Lower lobe of right lung (tissue), 2 donors: ENCODE results near the gene CORIN. TPM values are rescaled to one million over a fixed set of nuclear protein-coding genes. Genes with fewer than 3 reads are reported as not detected.

Source experiments
- ATAC-seq, 2 donors: fragments of 200-7000 bp; cut with Tn5 transposase; one replicate each; pipeline ENCODE4 v1.9.1; 2020 to 2022; ENCODE audit warnings: mild to moderate bottlenecking in 2 of 2, moderate library complexity in 2 of 2
- DNase-seq: peaks from one replicate; pipeline ENCODE4 v3.0.0-alpha.2; 2020
- H3K27ac ChIP-seq: fragments of 200-600 bp; one replicate; pipeline ENCODE4 v1.8.0; 2022
- H3K27me3 ChIP-seq: fragments of 200-600 bp; one replicate; pipeline ENCODE4 v1.8.0; 2022; ENCODE audit warnings: low read depth
- H3K36me3 ChIP-seq: fragments of 200-600 bp; one replicate; pipeline ENCODE4 v1.8.0; 2022; ENCODE audit warnings: mild to moderate bottlenecking
- H3K4me1 ChIP-seq: fragments of 200-600 bp; one replicate; pipeline ENCODE4 v1.8.0; 2022
- H3K4me3 ChIP-seq: fragments of 200-600 bp; one replicate; pipeline ENCODE4 v1.8.0; 2022; ENCODE audit warnings: mild to moderate bottlenecking
- H3K9me3 ChIP-seq: fragments of 200-600 bp; one replicate; pipeline ENCODE4 v1.8.0; 2022
- CTCF ChIP-seq: fragments of 200-600 bp; IDR thresholded peaks from one replicate; pipeline ENCODE4 v1.8.0; 2022; ENCODE audit warnings: antibody characterized with exemption, mild to moderate bottlenecking
- intact Hi-C: fragments of 100-400 bp; cut with DNase I; formaldehyde crosslinking; loops from one replicate; pipeline ENCODE4 v1.11.0; 2022
- total RNA-seq: library from RNA; stranded (reverse); fragmentation: NEBNext Ultra II Directional; extraction: Animal tissue kit (Norgen Biotek cat#: 25700); gene quantifications from one replicate; pipeline ENCODE4 v1.2.1, GENCODE V29; 2021
- donor health status: DM: no; HTN: yes; CAD: no; lungs with severe emphysema.

Gene CORIN
- total RNA-seq, 1 donor from 2014 or later = 3.9 TPM

- intact Hi-C loops = no loop called here
- ATAC-seq (no peak), DNase-seq (no peak)
- Histone ChIP-seq H3K27me3 (no peaks in the 10 kb centered on the region), H3K4me1 (no peaks in the 10 kb centered on the region), H3K9me3 (no peaks in the 10 kb centered on the region), H3K27ac (no peak overlapping the region), H3K36me3 (no peaks in the 10 kb centered on the region), H3K4me3 (no peak overlapping the region)
- no peak for TF ChIP-seq CTCF
These were observed 85.7 kb downstream of the CORIN start for GRCh38 chr4:47752214-47752613.

- H3K9me3 ChIP-seq = no peaks in the 10 kb centered on the region
- H3K36me3 ChIP-seq = no peaks in the 10 kb centered on the region
- intact Hi-C loops = no loop called here
- H3K4me3 ChIP-seq = no peak overlapping the region
- no peak overlapping the region for H3K27ac ChIP-seq
- no peaks in the 10 kb centered on the region for H3K4me1 ChIP-seq
- DNase-seq = no peak
- no peak for ATAC-seq
- TF ChIP-seq CTCF = no peak
- H3K27me3 ChIP-seq = no peaks in the 10 kb centered on the region
These were observed 87.1 kb downstream of the CORIN start for GRCh38 chr4:47750788-47751187.

GRCh38 chr4:47749858-47750257, 88.0 kb downstream of the CORIN start:
- intact Hi-C loops = no loop called here
- Histone ChIP-seq H3K9me3 (no peaks in the 10 kb centered on the region), H3K4me3 (no peak overlapping the region), H3K4me1 (no peaks in the 10 kb centered on the region), H3K36me3 (no peaks in the 10 kb centered on the region), H3K27me3 (no peaks in the 10 kb centered on the region), H3K27ac (no peak overlapping the region)
- ATAC-seq (no peak), DNase-seq (no peak)
- TF ChIP-seq CTCF = no peak

- intact Hi-C loops = no loop called here
- no peak overlapping the region for H3K4me3 ChIP-seq
- DNase-seq (no peak), ATAC-seq (no peak)
- H3K4me1 ChIP-seq = no peaks in the 10 kb centered on the region
- TF ChIP-seq CTCF = no peak
- H3K36me3 ChIP-seq = no peaks in the 10 kb centered on the region
- no peak overlapping the region for H3K27ac ChIP-seq
- no peaks in the 10 kb centered on the region for H3K9me3 ChIP-seq
- H3K27me3 ChIP-seq = no peaks in the 10 kb centered on the region
These were observed 88.8 kb downstream of the CORIN start for GRCh38 chr4:47749060-47749459.

GRCh38 chr4:47747846-47748494, 89.9 kb downstream of the CORIN start:
- ATAC-seq = no peak
- intact Hi-C loops = no loop called here
- H3K4me1 ChIP-seq = no peaks in the 10 kb centered on the region
- no peak for DNase-seq
- H3K9me3 ChIP-seq = no peaks in the 10 kb centered on the region
- H3K27me3 ChIP-seq = no peaks in the 10 kb centered on the region
- no peaks in the 10 kb centered on the region for H3K36me3 ChIP-seq
- H3K4me3 ChIP-seq = no peak overlapping the region
- no peak overlapping the region for H3K27ac ChIP-seq
- no peak for TF ChIP-seq CTCF
